GM12891 (cell line): ENCODE data around the gene STING1.

ENCODE experiments used
- PAX5 ChIP-seq: IDR thresholded peaks from 2 replicates; pipeline ENCODE4 v1.6.1; 2011; ENCODE audit warnings: low read length, moderate library complexity, mild to moderate bottlenecking; ENCODE audit not compliant: insufficient read depth, severe bottlenecking
- POLR2A ChIP-seq: IDR thresholded peaks from 2 replicates; pipeline ENCODE4 v1.6.1; 2011; ENCODE audit warnings: low read depth, low read length, control low read depth
- POLR2AphosphoS5 ChIP-seq: IDR thresholded peaks from 2 replicates; pipeline ENCODE4 v1.6.1; 2011; ENCODE audit warnings: low read depth, low read length, control low read depth
- TAF1 ChIP-seq: IDR thresholded peaks from 2 replicates; pipeline ENCODE4 v1.6.1; 2011; ENCODE audit warnings: low read depth, low read length, control low read depth

DNA sequence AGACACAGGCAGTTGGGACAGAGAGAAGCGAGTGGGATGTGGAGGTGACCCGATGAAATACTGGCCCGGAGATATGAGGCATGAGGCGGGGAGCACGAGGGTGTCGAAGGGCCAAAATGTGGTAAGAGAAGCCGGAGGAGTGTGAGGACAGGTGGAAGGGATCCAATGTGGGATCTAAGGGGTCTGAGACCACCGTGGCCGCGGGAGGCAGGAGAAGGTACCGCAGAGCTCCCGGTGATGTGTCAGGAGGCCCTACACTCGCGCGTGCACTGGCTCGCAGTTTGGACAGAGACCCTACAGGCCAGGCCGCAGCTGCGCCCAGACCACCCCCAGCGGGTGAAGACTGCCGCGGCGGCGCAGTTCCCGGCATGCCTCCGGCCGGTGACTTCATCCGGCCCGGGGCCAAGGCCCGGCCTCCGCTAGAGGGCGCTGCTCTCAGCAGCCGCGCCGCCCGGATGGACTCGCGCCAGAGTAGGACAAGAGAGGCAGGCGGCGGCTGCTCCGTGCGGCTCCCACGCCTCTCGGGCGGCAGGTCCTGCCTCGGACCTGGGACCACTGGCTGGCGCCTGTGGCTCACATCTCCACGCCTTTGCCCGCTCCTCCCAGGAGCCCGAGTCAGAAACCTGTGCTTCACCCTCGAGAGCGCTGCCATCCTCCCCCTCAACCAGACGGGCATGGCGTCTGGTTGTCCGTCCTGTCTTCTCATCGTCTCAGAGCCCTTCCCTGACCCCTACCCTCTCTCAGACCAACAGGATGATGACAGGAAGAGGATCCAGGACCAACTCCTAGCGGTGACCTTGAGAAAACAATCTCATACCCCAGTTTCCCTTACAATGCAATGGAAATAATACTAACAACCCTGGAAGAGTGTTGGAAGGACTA is 35.4 kb upstream of the STING1 start:
- TF ChIP-seq POLR2A: peak; percentile 79; the same call in 1 of the 2 replicates
- peak; percentile 76 for TF ChIP-seq POLR2AphosphoS5
- TF ChIP-seq PAX5: peak; percentile 68
- peak; percentile 90 for TF ChIP-seq TAF1
